ENCODE measurements around the gene GNA14.

GRCh38 chr9:77486463-77486862, 161.7 kb downstream of the GNA14 start:
- no peak for TF ChIP-seq CTCF (IDR thresholded peaks at IDR 0.05; ENCODE audit: extremely low read depth in 1 of 2, insufficient read depth in 1 of 2, low read depth in 1 of 2, low read length in 2 of 2)
- no peak for TF ChIP-seq POLR2AphosphoS5 (IDR thresholded peaks at IDR 0.05; ENCODE audit: insufficient read depth, low read depth, low read length)
- TF ChIP-seq POLR2A (IDR thresholded peaks at IDR 0.05; ENCODE audit: low read depth, low read length), result no peak
- no peak for TF ChIP-seq EZH2 (IDR thresholded peaks at IDR 0.05; ENCODE audit: borderline replicate concordance, low read depth, low read length, severe bottlenecking)
- TF ChIP-seq JUN (IDR thresholded peaks at IDR 0.05; ENCODE audit: borderline replicate concordance, insufficient read depth, insufficient read length, low read depth), result no peak
- TF ChIP-seq MAX (IDR thresholded peaks at IDR 0.05; ENCODE audit: insufficient read depth, insufficient read length), result no peak
- TF ChIP-seq FOS (IDR thresholded peaks at IDR 0.05; ENCODE audit: borderline replicate concordance, insufficient read depth, low read length), result no peak
- no peak for TF ChIP-seq GATA2 (IDR thresholded peaks at IDR 0.05; ENCODE audit: insufficient read depth, insufficient read length, low read depth, low read length)
